Gastrocnemius medialis (tissue), 4 donors: ENCODE results near the gene PTCD1. TPM values are rescaled to one million over a fixed set of nuclear protein-coding genes. Genes with fewer than 3 reads are reported as not detected.

Experiments
- ATAC-seq, 2 donors: fragments of 150-250 bp; one replicate each; pipeline ENCODE4 v1.9.1; 2016
- DNase-seq, 2 donors: peaks; one replicate each; pipeline ENCODE4 v3.0.0-alpha.2; 2019
- H3K27ac ChIP-seq, 4 donors: fragments of 200-600 bp; sonication (generic); 1 replicate in 1 of 4; 2 replicates in 3 of 4; pipeline ENCODE4 v1.5.1; 2016 to 2018; ENCODE audit warnings: mild to moderate bottlenecking in 2 of 4, moderate library complexity in 1 of 4
- H3K27me3 ChIP-seq, 3 donors: fragments of 200-600 bp; sonication (generic) in 2 of 3; 1 replicate in 1 of 3; 2 replicates in 2 of 3; pipeline versions ENCODE4 v1.5.1 to v1.6.0; 2016 to 2019; ENCODE audit warnings: mild to moderate bottlenecking in 1 of 3, moderate library complexity in 1 of 3
- H3K36me3 ChIP-seq, 2 donors: fragments of 200-600 bp; sonication (generic) in 1 of 2; one replicate each; pipeline ENCODE4 v1.5.1; 2017 to 2018
- H3K4me1 ChIP-seq, 2 donors: fragments of 200-600 bp; sonication (generic) in 1 of 2; one replicate each; pipeline ENCODE4 v1.5.1; 2016 to 2017; ENCODE audit warnings: mild to moderate bottlenecking in 2 of 2
- H3K4me3 ChIP-seq, 4 donors: fragments of 200-600 bp; sonication (generic) in 3 of 4; 1 replicate in 1 of 4; 2 replicates in 3 of 4; pipeline ENCODE4 v1.5.1; 2016 to 2019; ENCODE audit warnings: mild to moderate bottlenecking in 2 of 4
- H3K9me3 ChIP-seq, 3 donors: fragments of 200-600 bp; sonication (generic) in 2 of 3; 1 replicate in 1 of 3; 2 replicates in 2 of 3; pipeline ENCODE4 v1.5.1; 2016 to 2019
- CTCF ChIP-seq, 5 experiments: fragments of 450-650 bp in 3 of 5; fragments of 200-600 bp in 2 of 5; sonication (generic) in 2 of 5; IDR thresholded peaks in 4 of 5; conservative IDR thresholded peaks in 1 of 5; 1 replicate in 4 of 5; 2 replicates in 1 of 5; pipeline ENCODE4 v1.5.1; 2016 to 2019; ENCODE audit warnings: antibody characterized with exemption in 5 of 5, mild to moderate bottlenecking in 3 of 5, moderate library complexity in 3 of 5
- POLR2A ChIP-seq, 2 donors: fragments of 450-650 bp; IDR thresholded peaks; one replicate each; pipeline ENCODE4 v1.6.1; 2017; ENCODE audit warnings: antibody characterized with exemption in 2 of 2, mild to moderate bottlenecking in 2 of 2, moderate library complexity in 2 of 2
- in situ Hi-C, 4 donors: fragments of 200-750 bp; cut with MboI; loops; one replicate each; pipeline versions ENCODE4 v1.15.0 to v1.8.0; 2017; ENCODE audit warnings: low sequenced_read_pairs in 4 of 4
- intact Hi-C: fragments of 100-400 bp; cut with DNase I; formaldehyde crosslinking; loops from one replicate; pipeline ENCODE4 v1.15.1; 2023; ENCODE audit warnings: low total_unique reads
- total RNA-seq, 4 donors: library from RNA; depleted of rRNA; stranded (reverse); fragments of >200 nt; gene quantifications; one replicate each; pipeline versions ENCODE4 v1.1.0 to v1.2.3, GENCODE V29; 2016

Gene PTCD1
- total RNA-seq, 4 donors from 2014 or later: 7.8 to 14.1 (median 10.9) TPM

GRCh38 chr7:99396418-99397296 is 41.9 kb downstream of the PTCD1 start:
- Histone ChIP-seq H3K36me3 (peaks cover 0 to 61% of the 10 kb centered on the region in 2 donors), H3K4me3 (no peak overlapping the region), H3K27ac (no peak overlapping the region), H3K4me1 (peaks cover 6 to 24% of the 10 kb centered on the region in 2 donors), H3K27me3 (no peaks in the 10 kb centered on the region), H3K9me3 (no peaks in the 10 kb centered on the region)
- no peak for ATAC-seq
- in situ Hi-C loops (no loop called here), intact Hi-C loops (no loop called here)
- DNase-seq: no peak
- no peak for TF ChIP-seq CTCF (IDR thresholded peaks at IDR 0.05 in 4 of 5, conservative IDR thresholded peaks at IDR 0.05 in 1 of 5)

GRCh38 chr7:99395616-99396327 is 42.8 kb downstream of the PTCD1 start:
- in situ Hi-C loops (no loop called here), intact Hi-C loops (no loop called here)
- peaks cover 6 to 24% of the 10 kb centered on the region in 2 donors for H3K4me1 ChIP-seq
- no peak overlapping the region for H3K4me3 ChIP-seq
- DNase-seq: no peak
- no peak for ATAC-seq
- H3K27ac ChIP-seq: no peak overlapping the region
- peaks cover 0 to 52% of the 10 kb centered on the region in 2 donors for H3K36me3 ChIP-seq
- no peaks in the 10 kb centered on the region for H3K9me3 ChIP-seq
- TF ChIP-seq CTCF (IDR thresholded peaks at IDR 0.05 in 4 of 5, conservative IDR thresholded peaks at IDR 0.05 in 1 of 5) (no peak), POLR2A (IDR thresholded peaks at IDR 0.05) (no peak)
- H3K27me3 ChIP-seq: no peaks in the 10 kb centered on the region

GRCh38 chr7:99394188-99394502 is 44.5 kb downstream of the PTCD1 start:
- peaks cover 0 to 36% of the 10 kb centered on the region in 2 donors for H3K36me3 ChIP-seq
- ATAC-seq (no peak), DNase-seq (no peak)
- no peak overlapping the region for H3K4me3 ChIP-seq
- no peaks in the 10 kb centered on the region for H3K9me3 ChIP-seq
- TF ChIP-seq POLR2A (IDR thresholded peaks at IDR 0.05) (no peak), CTCF (IDR thresholded peaks at IDR 0.05 in 4 of 5, conservative IDR thresholded peaks at IDR 0.05 in 1 of 5) (no peak)
- intact Hi-C loops: no loop called here
- H3K27me3 ChIP-seq: no peaks in the 10 kb centered on the region
- peaks cover 6 to 18% of the 10 kb centered on the region in 2 donors for H3K4me1 ChIP-seq
- H3K27ac ChIP-seq: no peak overlapping the region
- in situ Hi-C loops: no loop called here

- Histone ChIP-seq H3K4me3 (peak overlapping the region; percentile 62 to 89 (median 70)), H3K27me3 (no peaks in the 10 kb centered on the region), H3K9me3 (no peaks in the 10 kb centered on the region), H3K27ac (peak overlapping the region; percentile 44 to 67 (median 62)), H3K4me1 (peaks cover 6 to 18% of the 10 kb centered on the region in 2 donors), H3K36me3 (peaks cover 0 to 36% of the 10 kb centered on the region in 2 donors)
- ATAC-seq (peak; percentile 17 to 26), DNase-seq (no peak)
- in situ Hi-C loops: no loop called here
- no peak for TF ChIP-seq POLR2A (IDR thresholded peaks at IDR 0.05)
- TF ChIP-seq CTCF (IDR thresholded peaks at IDR 0.05 in 4 of 5, conservative IDR thresholded peaks at IDR 0.05 in 1 of 5): no peak
- intact Hi-C loops: loop anchor here (1.0 kb wide), 1 partner anchor 15 kb away; the partner anchor contains the start of genes BUD31 and PDAP1
These were observed 45.0 kb downstream of the PTCD1 start for GRCh38 chr7:99393355-99394187.
